Measurements from ENCODE around the gene PRDM5. TPM values are rescaled to one million over a fixed set of nuclear protein-coding genes. Genes with fewer than 3 reads are reported as not detected.

Gene PRDM5
- polyA plus RNA-seq, 1 donor from 2014 or later = 1.6 TPM

DNA sequence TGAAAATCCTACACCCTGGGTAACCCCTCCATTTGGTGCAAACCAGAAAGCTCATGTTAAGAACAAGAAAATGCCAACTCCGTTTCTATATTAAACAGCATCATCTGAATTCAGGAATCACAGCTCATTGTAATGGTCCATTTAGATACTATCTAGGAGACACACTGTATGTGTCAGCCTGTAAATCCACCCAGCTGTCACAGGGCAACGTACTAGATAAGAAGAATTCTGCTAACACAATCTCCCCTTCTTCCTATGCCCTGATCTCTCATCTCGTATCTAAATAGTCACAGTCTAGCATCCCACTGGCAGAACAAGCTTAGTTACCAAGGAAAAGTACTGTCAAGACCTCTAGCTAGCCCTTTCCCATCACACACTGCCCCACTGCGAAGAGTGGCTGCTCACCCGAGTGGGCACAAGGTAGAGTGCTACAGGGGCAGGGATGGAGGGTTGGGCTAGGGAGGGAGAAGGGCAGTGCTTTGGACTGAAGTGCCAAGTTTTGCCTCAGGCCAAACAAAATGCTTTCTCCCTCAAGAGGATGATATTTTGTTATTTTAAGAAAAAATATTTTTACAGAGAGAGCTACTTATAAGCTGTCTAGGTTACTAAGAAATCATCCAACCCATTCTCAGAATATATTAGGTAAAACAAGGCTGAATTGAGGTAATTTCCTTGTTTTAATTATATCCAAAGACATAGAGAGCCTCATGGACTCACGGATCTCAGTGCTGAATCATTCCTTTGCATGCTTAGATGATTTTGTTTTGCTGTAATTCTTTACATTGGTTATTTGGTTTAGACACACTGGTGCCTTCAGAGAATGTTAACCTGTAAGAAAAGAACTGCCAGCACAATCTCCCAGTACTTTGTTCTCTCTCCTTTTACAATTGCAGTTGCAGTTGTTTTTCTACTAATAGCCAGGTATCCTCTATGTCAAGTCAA is 196.6 kb downstream of the PRDM5 start:
- Histone ChIP-seq H3K9ac (ENCODE audit: low read length) (no peak overlapping the region), H3K27me3 (ENCODE audit: insufficient read depth, low read depth, low read length) (no peaks in the 10 kb centered on the region), H3F3A (ENCODE audit: insufficient read depth, low read length, poor library complexity, severe bottlenecking) (no peaks in the 10 kb centered on the region), H3K4me3 (ENCODE audit: low read length) (no peak overlapping the region), H4K20me1 (ENCODE audit: insufficient read depth) (no peaks in the 10 kb centered on the region), H3K4me2 (ENCODE audit: low read length) (no peak overlapping the region), H3K79me2 (replicated peaks; ENCODE audit: insufficient read depth, low read length) (no peaks in the 10 kb centered on the region), H2AFZ (ENCODE audit: low read depth, low read length) (no peak overlapping the region), H3K36me3 (ENCODE audit: insufficient read depth, low read length) (no peaks in the 10 kb centered on the region), H3K9me2 (ENCODE audit: insufficient read depth, low read length) (no peaks in the 10 kb centered on the region), H3K27ac (ENCODE audit: low read length) (no peak overlapping the region), H3K9me3 (ENCODE audit: low read length) (no peaks in the 10 kb centered on the region)
- TF ChIP-seq POLR2AphosphoS5 (IDR thresholded peaks at IDR 0.05) (no peak), MXI1 (conservative IDR thresholded peaks at IDR 0.05; ENCODE audit: poor library complexity, severe bottlenecking) (no peak), TAF1 (IDR thresholded peaks at IDR 0.05; ENCODE audit: low read depth) (no peak), SMC3 (conservative IDR thresholded peaks at IDR 0.05; ENCODE audit: poor library complexity) (no peak), EZH2 (IDR thresholded peaks at IDR 0.05; ENCODE audit: borderline replicate concordance, insufficient read depth, low read length, poor library complexity, severe bottlenecking) (no peak), RAD21 (conservative IDR thresholded peaks at IDR 0.05) (no peak), EP300 (conservative IDR thresholded peaks at IDR 0.05; ENCODE audit: poor library complexity, severe bottlenecking) (no peak)
- TF ChIP-seq, protein P1, sequence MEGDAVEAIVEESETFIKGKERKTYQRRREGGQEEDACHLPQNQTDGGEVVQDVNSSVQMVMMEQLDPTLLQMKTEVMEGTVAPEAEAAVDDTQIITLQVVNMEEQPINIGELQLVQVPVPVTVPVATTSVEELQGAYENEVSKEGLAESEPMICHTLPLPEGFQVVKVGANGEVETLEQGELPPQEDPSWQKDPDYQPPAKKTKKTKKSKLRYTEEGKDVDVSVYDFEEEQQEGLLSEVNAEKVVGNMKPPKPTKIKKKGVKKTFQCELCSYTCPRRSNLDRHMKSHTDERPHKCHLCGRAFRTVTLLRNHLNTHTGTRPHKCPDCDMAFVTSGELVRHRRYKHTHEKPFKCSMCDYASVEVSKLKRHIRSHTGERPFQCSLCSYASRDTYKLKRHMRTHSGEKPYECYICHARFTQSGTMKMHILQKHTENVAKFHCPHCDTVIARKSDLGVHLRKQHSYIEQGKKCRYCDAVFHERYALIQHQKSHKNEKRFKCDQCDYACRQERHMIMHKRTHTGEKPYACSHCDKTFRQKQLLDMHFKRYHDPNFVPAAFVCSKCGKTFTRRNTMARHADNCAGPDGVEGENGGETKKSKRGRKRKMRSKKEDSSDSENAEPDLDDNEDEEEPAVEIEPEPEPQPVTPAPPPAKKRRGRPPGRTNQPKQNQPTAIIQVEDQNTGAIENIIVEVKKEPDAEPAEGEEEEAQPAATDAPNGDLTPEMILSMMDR (IDR thresholded peaks at IDR 0.05; ENCODE audit: poor library complexity, severe bottlenecking) = no peak
- TF ChIP-seq, protein P2, sequence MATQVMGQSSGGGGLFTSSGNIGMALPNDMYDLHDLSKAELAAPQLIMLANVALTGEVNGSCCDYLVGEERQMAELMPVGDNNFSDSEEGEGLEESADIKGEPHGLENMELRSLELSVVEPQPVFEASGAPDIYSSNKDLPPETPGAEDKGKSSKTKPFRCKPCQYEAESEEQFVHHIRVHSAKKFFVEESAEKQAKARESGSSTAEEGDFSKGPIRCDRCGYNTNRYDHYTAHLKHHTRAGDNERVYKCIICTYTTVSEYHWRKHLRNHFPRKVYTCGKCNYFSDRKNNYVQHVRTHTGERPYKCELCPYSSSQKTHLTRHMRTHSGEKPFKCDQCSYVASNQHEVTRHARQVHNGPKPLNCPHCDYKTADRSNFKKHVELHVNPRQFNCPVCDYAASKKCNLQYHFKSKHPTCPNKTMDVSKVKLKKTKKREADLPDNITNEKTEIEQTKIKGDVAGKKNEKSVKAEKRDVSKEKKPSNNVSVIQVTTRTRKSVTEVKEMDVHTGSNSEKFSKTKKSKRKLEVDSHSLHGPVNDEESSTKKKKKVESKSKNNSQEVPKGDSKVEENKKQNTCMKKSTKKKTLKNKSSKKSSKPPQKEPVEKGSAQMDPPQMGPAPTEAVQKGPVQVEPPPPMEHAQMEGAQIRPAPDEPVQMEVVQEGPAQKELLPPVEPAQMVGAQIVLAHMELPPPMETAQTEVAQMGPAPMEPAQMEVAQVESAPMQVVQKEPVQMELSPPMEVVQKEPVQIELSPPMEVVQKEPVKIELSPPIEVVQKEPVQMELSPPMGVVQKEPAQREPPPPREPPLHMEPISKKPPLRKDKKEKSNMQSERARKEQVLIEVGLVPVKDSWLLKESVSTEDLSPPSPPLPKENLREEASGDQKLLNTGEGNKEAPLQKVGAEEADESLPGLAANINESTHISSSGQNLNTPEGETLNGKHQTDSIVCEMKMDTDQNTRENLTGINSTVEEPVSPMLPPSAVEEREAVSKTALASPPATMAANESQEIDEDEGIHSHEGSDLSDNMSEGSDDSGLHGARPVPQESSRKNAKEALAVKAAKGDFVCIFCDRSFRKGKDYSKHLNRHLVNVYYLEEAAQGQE (IDR thresholded peaks at IDR 0.05; ENCODE audit: borderline replicate concordance) = no peak

DNA sequence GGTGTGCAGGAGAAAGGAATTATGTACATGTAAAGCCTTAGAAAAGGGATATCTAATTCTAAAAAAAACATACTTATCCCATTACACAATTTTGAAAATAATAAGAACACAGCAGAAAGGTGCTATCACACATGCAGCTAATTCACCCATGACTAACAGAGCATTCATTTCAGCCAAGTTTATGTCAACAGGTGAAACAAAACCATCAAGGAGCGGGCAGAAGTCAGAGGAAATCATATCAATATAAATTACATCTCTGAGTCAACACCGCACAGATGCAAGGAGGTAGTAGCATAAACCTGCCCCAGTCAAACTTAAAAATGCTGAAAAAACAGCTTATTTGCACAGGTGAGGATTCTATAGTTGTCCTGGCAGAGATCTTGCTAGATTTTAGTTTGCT is 197.9 kb downstream of the PRDM5 start:
- no peaks in the 10 kb centered on the region for H3K27me3 ChIP-seq (ENCODE audit: insufficient read depth, low read depth, low read length)
- no peaks in the 10 kb centered on the region for H3K9me3 ChIP-seq (ENCODE audit: low read length)
- H3K4me2 ChIP-seq (ENCODE audit: low read length) = no peak overlapping the region
- H2AFZ ChIP-seq (ENCODE audit: low read depth, low read length) = no peak overlapping the region
- H3K4me3 ChIP-seq (ENCODE audit: low read length) = no peak overlapping the region
- H3K36me3 ChIP-seq (ENCODE audit: insufficient read depth, low read length) = no peaks in the 10 kb centered on the region
- TF ChIP-seq EP300 (conservative IDR thresholded peaks at IDR 0.05; ENCODE audit: poor library complexity, severe bottlenecking) (no peak), EZH2 (IDR thresholded peaks at IDR 0.05; ENCODE audit: borderline replicate concordance, insufficient read depth, low read length, poor library complexity, severe bottlenecking) (no peak), TAF1 (IDR thresholded peaks at IDR 0.05; ENCODE audit: low read depth) (no peak)
- H3K27ac ChIP-seq (ENCODE audit: low read length) = no peak overlapping the region
- no peaks in the 10 kb centered on the region for H3K9me2 ChIP-seq (ENCODE audit: insufficient read depth, low read length)
- no peaks in the 10 kb centered on the region for H3F3A ChIP-seq (ENCODE audit: insufficient read depth, low read length, poor library complexity, severe bottlenecking)
- H4K20me1 ChIP-seq (ENCODE audit: insufficient read depth) = no peaks in the 10 kb centered on the region
- H3K79me2 ChIP-seq (replicated peaks; ENCODE audit: insufficient read depth, low read length) = no peaks in the 10 kb centered on the region
- no peak overlapping the region for H3K9ac ChIP-seq (ENCODE audit: low read length)
